Measurements from ENCODE around the gene CADPS2.

The CADPS2 gene

DNA sequence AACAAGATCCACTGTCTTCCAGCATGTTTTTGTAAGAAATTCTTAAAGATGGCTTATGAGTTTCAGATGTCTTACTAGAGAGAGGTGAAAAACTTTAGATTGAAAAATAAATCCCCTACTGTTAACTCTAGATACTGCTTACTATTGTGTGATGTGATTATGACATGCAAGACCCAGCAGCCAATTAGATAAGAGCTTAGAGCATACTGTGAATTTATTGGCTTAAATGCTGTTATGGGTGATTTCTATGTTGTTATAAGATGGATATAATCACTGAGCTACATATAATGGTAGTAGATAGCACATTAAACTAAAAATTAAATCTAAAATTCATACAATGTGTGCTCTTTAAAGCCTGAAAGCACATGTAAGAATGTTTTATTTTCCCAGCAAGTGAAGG is 187.2 kb downstream of the CADPS2 start, which contains the start of gene RNF133:
RNF133 (minus strand) TSS at position 101 of the 400 bp plus-strand sequence. CDS start 199 bp downstream, outside the sequence.
- H3K27me3 ChIP-seq (ENCODE audit: insufficient read depth, low read length): no peaks in the 10 kb centered on the region
- H3K9me2 ChIP-seq (ENCODE audit: low read depth, low read length): no peaks in the 10 kb centered on the region
- no peaks in the 10 kb centered on the region for H3K36me3 ChIP-seq (ENCODE audit: insufficient read depth, low read length)
- H2AFZ ChIP-seq (ENCODE audit: low read length): no peak within 1 kb of the TSS
- no peak for TF ChIP-seq CTCF (IDR thresholded peaks at IDR 0.05; ENCODE audit: low read length)
- TF ChIP-seq EZH2 (IDR thresholded peaks at IDR 0.05; ENCODE audit: borderline replicate concordance, low read length): no peak
- H3K4me3 ChIP-seq (ENCODE audit: low read depth, low read length, poor library complexity, severe bottlenecking): no peak within 1 kb of the TSS
- no peak within 1 kb of the TSS for H3K27ac ChIP-seq (ENCODE audit: low read depth, low read length, poor library complexity, severe bottlenecking)
- H4K20me1 ChIP-seq (ENCODE audit: insufficient read depth, low read length): no peaks in the 10 kb centered on the region
- H3K4me2 ChIP-seq (ENCODE audit: low read length): no peak within 1 kb of the TSS
- H3K4me1 ChIP-seq (ENCODE audit: insufficient read depth, low read length, severe bottlenecking): no peaks in the 10 kb centered on the region
- H3K79me2 ChIP-seq (ENCODE audit: insufficient read depth, low read length): no peaks in the 10 kb centered on the region
- no peaks in the 10 kb centered on the region for H3F3A ChIP-seq (ENCODE audit: insufficient read depth, low read length)
- H3K9me3 ChIP-seq (ENCODE audit: low read length): no peaks in the 10 kb centered on the region
- H3K9ac ChIP-seq (ENCODE audit: low read length): no peak within 1 kb of the TSS

DNA sequence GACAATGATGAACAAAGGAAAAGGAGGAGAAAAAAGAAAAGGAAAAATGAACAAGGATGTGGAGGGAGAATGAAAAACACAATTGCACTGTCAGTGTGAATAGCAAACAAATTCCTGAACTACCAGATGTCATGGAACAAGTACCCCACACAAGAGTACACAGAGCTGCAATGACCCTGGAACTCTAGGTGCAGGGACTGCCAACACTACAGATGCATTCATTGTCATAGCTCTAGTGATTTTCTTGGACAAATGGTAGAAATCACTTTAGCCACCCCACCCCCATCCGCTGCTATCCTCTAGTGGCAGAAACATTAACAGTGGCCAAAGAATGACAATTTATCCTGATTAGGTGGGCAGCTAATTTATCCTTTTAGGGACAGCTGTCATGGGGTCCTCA is 190.4 kb downstream of the CADPS2 start:
- no peak overlapping the region for H2AFZ ChIP-seq (ENCODE audit: low read length)
- TF ChIP-seq CTCF (IDR thresholded peaks at IDR 0.05; ENCODE audit: low read length) (no peak), EZH2 (IDR thresholded peaks at IDR 0.05; ENCODE audit: borderline replicate concordance, low read length) (no peak)
- no peaks in the 10 kb centered on the region for H3K4me1 ChIP-seq (ENCODE audit: insufficient read depth, low read length, severe bottlenecking)
- H3K9me3 ChIP-seq (ENCODE audit: low read length): 0 out of 2 replicates have a peak, but pooled peaks cover 2% of the 10 kb centered on the region
- H3K27ac ChIP-seq (ENCODE audit: low read depth, low read length, poor library complexity, severe bottlenecking): no peak overlapping the region
- H3K27me3 ChIP-seq (ENCODE audit: insufficient read depth, low read length): no peaks in the 10 kb centered on the region
- H3K4me2 ChIP-seq (ENCODE audit: low read length): no peak overlapping the region
- H3K4me3 ChIP-seq (ENCODE audit: low read depth, low read length, poor library complexity, severe bottlenecking): no peak overlapping the region
- no peaks in the 10 kb centered on the region for H3F3A ChIP-seq (ENCODE audit: insufficient read depth, low read length)
- H3K79me2 ChIP-seq (ENCODE audit: insufficient read depth, low read length): no peaks in the 10 kb centered on the region
- H3K9me2 ChIP-seq (ENCODE audit: low read depth, low read length): no peaks in the 10 kb centered on the region
- no peaks in the 10 kb centered on the region for H3K36me3 ChIP-seq (ENCODE audit: insufficient read depth, low read length)
- no peak overlapping the region for H3K9ac ChIP-seq (ENCODE audit: low read length)
- no peaks in the 10 kb centered on the region for H4K20me1 ChIP-seq (ENCODE audit: insufficient read depth, low read length)

DNA sequence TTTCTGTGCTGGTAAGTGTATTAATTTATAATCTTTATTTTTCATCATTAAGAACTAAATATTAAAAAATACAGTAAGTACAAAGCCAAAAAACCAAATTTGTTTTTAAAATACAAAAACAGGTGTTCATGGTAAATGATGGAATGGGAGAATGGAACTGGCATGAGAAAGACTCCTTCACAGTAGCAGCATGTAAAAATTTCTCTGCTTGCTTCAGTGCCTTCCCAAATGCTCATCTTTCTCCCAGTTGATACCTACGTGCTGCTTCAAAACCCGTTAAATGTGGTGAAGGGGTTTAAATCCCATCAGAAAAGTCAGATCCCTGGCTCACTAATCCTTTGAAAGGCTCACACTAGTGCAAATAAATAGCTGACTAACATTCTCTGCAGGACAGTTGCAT is 191.6 kb downstream of the CADPS2 start:
- no peak for TF ChIP-seq EZH2 (IDR thresholded peaks at IDR 0.05; ENCODE audit: borderline replicate concordance, low read length)
- no peak for TF ChIP-seq CTCF (IDR thresholded peaks at IDR 0.05; ENCODE audit: low read length)
- H3K79me2 ChIP-seq (ENCODE audit: insufficient read depth, low read length): no peaks in the 10 kb centered on the region
- H3K9me3 ChIP-seq (ENCODE audit: low read length): 0 out of 2 replicates have a peak, but pooled peaks cover 2% of the 10 kb centered on the region
- no peak overlapping the region for H3K27ac ChIP-seq (ENCODE audit: low read depth, low read length, poor library complexity, severe bottlenecking)
- H2AFZ ChIP-seq (ENCODE audit: low read length): no peak overlapping the region
- H3K4me3 ChIP-seq (ENCODE audit: low read depth, low read length, poor library complexity, severe bottlenecking): no peak overlapping the region
- no peaks in the 10 kb centered on the region for H3F3A ChIP-seq (ENCODE audit: insufficient read depth, low read length)
- H3K4me1 ChIP-seq (ENCODE audit: insufficient read depth, low read length, severe bottlenecking): no peaks in the 10 kb centered on the region
- H3K4me2 ChIP-seq (ENCODE audit: low read length): no peak overlapping the region
- H3K9me2 ChIP-seq (ENCODE audit: low read depth, low read length): no peaks in the 10 kb centered on the region
- no peaks in the 10 kb centered on the region for H3K27me3 ChIP-seq (ENCODE audit: insufficient read depth, low read length)
- no peak overlapping the region for H3K9ac ChIP-seq (ENCODE audit: low read length)
- H4K20me1 ChIP-seq (ENCODE audit: insufficient read depth, low read length): no peaks in the 10 kb centered on the region
- no peaks in the 10 kb centered on the region for H3K36me3 ChIP-seq (ENCODE audit: insufficient read depth, low read length)
